TTC549 (cell line): ENCODE measurements around the gene SEC31B.

Experiments used
- FAIRE-seq: peaks from 2 replicates; lab custom pipeline; 2012; peaks lifted over from hg19 to GRCh38; lab: Jason Lieb, UNC

Gene SEC31B

DNA sequence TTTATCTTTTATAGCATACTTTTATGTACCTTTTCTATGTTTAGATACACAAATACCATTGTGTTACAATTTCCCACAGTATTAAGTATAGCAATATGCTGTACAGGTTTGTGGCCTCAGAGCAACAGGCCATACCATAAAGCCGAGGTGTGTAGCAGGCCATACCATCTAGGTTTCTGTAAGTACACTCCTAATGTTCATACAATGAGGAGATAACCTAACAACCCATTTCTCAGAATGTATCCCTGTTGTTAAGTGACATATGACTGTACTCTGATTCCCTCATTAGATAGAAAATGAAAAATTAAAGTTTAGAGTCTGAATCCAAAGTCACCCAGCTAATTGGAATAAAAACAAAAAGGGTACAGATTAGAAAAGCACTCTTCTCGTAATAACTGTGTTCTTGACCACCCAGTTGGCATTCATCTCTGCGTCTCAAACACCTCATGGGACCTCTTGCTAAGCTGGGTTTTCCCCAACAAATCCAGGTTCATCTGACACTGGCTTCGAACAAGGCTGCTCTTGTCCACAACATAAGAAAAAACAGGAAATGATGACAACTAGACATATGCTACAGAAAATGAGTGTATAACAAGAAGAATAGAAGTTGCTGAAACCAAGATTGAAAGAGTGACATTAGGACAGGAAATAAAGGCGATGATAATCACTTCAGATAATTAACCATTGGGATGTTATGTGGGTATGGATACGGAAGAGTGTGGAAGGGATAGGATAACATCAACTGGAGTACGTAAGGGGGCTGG is 8.6 kb upstream of the SEC31B start:
- no peak for FAIRE-seq

GRCh38 chr10:100524638-100525037 is 5.0 kb upstream of the SEC31B start:
- FAIRE-seq = no peak

GRCh38 chr10:100524206-100524605 is 4.5 kb upstream of the SEC31B start:
- FAIRE-seq = no peak

- no peak for FAIRE-seq
Measured at GRCh38 chr10:100522945-100523344, 3.3 kb upstream of the SEC31B start.

GRCh38 chr10:100522107-100522801 is 2.6 kb upstream of the SEC31B start:
- FAIRE-seq = no peak

- no peak for FAIRE-seq
Measured at GRCh38 chr10:100520811-100521210, 1.1 kb upstream of the SEC31B start.

DNA sequence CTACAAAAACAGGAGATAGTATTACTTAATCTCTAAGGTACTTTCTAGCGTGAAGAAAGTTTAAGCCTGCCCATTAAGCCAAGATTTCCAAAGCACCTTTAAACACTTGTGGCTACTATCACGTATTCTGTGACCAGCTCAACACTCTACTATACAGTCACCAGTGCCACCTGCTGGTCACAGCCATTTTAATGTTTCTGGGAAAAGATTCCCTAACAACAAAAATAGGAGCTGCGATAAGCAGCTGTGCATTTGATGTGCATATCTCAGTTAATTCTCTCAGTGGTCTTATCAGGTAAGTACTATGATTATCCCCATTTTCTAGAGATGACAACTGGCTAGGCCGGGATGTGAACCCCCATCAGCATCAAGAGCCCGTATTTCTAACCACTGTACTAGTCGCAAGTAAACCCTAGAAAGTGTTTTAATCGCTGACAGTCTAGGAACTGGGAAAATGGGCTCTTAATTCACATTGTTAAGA is 860 bp downstream of the SEC31B start:
- FAIRE-seq = peak; percentile 67

DNA sequence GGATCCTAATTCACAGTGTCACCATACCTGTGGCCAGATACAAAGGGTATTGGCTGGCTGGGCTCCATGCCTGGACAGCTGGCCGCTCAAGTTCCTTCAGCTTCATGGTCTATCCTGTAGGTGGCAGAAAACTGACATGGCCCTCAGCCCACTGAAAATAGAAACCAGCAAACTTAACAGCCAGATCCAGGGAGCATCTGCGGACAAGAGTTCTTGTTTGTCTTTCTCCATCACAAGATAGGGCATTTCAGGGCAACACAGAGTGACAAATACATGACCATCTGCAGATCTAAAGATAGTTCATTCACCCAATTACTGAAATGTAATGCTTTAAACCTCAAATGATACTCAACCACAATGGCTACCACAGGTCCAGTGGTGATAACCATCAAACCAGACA is 2.8 kb downstream of the SEC31B start:
- no peak for FAIRE-seq

DNA sequence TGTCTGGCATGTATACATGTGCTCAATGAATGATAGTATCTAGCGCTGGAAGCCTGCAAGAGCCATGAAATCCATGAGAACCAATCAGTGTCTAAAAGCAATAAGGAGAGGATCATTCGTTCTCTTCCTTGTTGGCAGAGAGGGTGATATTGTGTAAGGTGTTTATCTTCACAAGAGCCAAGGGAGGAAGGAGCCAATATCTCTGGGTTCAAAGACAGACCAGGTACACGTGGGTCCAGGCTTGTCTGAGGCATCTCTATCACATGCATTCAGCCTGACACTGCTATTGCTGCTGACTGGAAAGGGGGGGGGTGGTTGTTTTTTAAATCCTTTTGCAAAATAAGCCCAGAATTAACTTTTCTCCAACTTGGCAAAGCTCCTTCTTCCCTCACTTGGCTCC is 4.0 kb downstream of the SEC31B start:
- FAIRE-seq = no peak

DNA sequence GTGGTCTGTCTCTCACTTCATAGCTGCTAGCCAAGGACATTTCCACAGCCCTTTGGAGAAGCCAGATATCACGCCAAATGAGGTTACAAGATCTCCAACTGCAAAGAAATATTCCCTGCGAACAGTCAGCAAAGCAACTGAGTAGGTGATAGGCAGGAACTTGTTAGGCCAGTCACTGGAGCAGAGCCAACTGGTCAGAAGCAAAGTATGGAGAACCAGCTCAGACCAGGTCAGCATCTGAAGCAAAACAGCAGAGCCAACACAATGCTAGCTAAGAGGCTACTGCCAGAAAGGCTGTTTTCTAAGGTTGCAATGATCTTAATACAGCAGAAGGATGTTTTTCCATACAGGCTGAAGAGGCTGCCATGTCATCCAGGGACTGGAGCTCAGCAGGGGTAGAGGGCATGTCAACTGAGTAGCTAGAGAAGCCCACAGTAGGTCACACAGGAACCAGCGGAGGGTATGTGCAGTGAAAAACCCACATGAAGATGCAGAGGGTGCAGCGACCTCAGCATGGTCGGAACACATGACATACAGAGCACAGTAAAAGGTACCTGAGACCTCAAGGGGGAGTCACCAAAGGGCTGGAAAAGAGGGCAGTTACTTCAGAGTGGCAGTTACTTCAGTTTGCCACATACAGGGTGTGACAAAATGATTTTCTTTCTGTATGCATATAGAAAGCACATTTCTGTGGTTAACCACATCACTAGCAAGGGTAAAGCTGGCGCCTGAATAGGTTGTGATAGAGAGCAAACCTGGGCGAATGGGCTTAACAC is 8.9 kb downstream of the SEC31B start:
- no peak for FAIRE-seq

DNA sequence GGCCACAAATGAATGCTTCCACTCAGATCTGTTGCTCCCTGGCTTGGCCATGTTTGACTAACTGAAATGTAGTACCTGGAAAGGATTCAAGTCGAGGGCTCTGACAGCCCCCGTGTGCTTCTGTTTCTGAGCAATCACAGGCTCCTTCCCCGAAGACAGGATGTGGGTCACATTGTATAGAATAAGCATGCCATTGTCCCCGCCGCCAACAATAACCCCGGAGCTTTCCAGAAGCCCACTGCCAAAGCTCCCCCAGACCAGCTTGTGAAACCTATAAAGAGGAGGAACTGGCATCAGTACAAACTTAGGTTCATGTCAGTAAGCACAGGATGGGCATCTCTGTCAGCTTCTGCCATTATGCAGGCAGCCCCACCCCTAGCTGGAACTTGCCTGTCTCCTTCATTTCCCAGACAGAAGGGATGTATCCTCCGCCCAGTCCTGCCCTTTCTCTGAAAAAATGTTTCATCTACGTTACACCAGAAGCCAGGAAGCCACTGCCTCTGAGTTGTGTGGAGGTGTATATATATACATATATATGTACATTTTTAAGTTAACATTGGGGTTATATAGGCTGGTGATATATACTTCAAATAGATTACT is 10.3 kb downstream of the SEC31B start:
- FAIRE-seq = no peak

DNA sequence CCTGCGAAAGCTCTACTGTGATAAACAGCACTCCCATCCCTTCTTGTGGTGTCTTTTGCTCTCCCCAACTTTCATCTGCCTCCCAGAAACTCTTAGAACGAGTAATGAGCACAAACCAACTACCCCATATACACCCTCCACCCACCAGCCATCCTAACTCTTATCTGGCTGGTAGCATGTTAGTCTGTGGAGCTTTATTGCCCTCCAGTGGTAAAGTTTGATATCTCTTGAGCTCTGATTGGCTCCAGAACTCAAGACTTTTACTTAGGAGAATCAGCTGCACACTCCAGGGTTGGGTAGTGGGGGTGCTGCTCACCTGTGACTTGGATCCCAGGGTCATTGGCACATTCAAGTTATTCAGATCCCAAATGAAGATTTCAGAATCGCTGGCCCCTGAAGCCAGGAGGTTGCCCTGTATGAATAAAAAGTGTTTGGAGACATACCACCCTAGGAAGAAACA is 10.9 kb downstream of the SEC31B start:
- FAIRE-seq = peak; percentile 82

DNA sequence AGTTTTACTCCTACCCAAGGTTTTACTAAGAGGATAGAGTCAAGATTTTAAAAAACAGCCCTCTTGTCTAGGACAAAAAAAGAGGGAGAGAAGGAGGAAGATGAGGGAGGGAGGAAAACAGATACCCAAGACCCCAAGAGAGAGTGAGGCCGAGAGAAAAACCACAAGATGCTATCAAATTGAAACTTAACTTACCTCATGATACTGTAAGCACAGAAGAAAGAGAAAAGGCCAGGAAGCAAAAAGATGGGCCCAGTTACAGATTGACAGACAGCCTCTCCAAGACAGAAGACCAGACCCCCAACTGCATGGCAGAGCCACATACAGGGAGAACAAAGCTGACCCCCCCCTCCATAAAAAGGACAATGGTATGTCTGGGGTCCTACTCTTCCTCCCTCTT is 11.4 kb downstream of the SEC31B start:
- no peak for FAIRE-seq

- FAIRE-seq = no peak
Measured at GRCh38 chr10:100507357-100507732, 12.3 kb downstream of the SEC31B start.

- FAIRE-seq = no peak
Measured at GRCh38 chr10:100506596-100507356, 12.9 kb downstream of the SEC31B start.

DNA sequence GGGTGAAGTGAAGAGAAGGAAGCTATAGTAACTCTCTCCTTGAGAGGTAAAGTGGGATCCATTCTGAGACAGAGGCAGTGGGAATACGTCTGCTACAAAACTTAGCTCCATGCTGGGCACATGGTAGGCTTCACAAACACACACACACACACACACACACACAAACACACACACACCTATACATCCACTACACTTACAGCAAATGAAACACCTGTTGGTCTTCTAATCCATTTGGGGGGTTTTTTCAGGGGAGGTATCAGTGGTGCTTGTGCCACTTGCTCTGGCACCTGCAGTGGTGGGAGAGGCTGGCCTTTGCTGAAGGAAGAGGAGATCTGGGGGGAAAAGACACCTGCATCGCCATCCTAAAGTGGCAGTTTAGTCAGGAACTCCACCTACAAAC is 14.5 kb downstream of the SEC31B start:
- no peak for FAIRE-seq

- no peak for FAIRE-seq
Measured at GRCh38 chr10:100504096-100504495, 15.6 kb downstream of the SEC31B start.

GRCh38 chr10:100502926-100503494 is 16.7 kb downstream of the SEC31B start:
- no peak for FAIRE-seq

GRCh38 chr10:100501423-100501822 is 18.2 kb downstream of the SEC31B start:
- FAIRE-seq = no peak

DNA sequence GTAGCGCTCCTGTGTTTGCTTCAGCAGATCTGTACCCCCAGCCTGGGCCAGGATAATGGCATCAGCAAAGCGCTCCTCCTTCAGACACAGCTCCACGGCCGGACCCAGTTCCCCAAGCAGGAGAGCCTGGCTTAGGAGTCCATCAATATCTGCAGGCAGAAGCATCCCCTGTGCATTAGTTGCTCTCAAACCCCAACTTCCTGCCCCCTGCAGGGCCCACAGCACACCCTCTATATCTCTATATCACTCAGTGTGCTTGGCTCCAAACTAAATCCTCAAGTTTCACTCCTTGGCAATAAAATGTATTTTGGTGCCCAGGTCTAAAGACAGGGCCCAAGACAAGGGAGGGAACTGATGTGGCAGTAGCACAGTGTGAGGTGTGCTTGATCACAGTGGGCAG is 21.6 kb downstream of the SEC31B start:
- FAIRE-seq = no peak

DNA sequence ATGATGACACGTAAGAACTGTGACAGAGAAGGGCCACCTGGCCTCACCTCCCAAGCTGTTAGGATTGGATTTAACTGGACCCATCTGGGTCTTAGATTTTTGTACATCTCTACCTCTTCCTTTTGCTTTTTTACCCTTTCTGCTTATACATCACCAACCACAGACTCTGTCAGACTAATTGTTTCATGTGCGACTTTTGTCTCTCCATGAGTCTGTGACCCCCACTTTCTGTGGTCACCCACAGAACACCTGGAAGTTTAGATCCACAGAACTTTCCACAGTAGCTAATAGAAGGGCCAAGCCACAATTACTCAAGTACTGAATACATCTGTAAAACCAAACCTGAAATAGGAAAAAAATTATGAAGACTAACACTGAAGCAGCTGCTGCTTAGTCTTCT is 23.1 kb downstream of the SEC31B start:
- no peak for FAIRE-seq
